Endothelial cell of umbilical vein (primary cell): Measurements from ENCODE around the gene TOX2. TPM values are rescaled to one million over a fixed set of nuclear protein-coding genes. Genes with fewer than 3 reads are reported as not detected.

Source experiments
- BruUV-seq: library from RNA; stranded (reverse); fragments of 400-500 nt; replicated peaks from 2 replicates; lab custom pipeline; 2021; lab: Mats Ljungman, UMichigan
- CTCF ChIA-PET: fragments of 300-600, 350-600 bp; sonication (Branson Sonifier 250); formaldehyde crosslinking; loops from one replicate; lab custom pipeline; 2021; ENCODE audit warnings: antibody characterized with exemption, inconsistent platforms; lab: Charles Lee
- POLR2A ChIA-PET: fragments of 300-600, 350-600 bp; sonication (Branson Sonifier 250); formaldehyde crosslinking; loops from one replicate; lab custom pipeline; 2021; ENCODE audit warnings: antibody characterized with exemption, inconsistent platforms; lab: Charles Lee
- DNase-seq: peaks from one replicate; pipeline ENCODE4 v3.0.0-alpha.2; 2011; ENCODE audit warnings: low read depth, low spot score
- FAIRE-seq: peaks from 2 replicates; lab custom pipeline; 2011; peaks lifted over from hg19 to GRCh38; lab: Jason Lieb, UNC
- H2AFZ ChIP-seq: 2 replicates; pipeline ENCODE4 v1.6.0; 2012; ENCODE audit warnings: low read depth, low read length, control low read depth, inconsistent platforms
- H3K27ac ChIP-seq: 2 replicates; pipeline ENCODE4 v1.5.1; 2011; ENCODE audit warnings: low read depth, mild to moderate bottlenecking, control low read depth, low read length, moderate library complexity; ENCODE audit not compliant: insufficient read depth
- H3K27me3 ChIP-seq, 2 experiments: 2 replicates each; pipeline versions ENCODE4 v1.6.0 to v1.6.1; 2011; ENCODE audit warnings: low read length in 2 of 2, mixed read lengths in 1 of 2; ENCODE audit not compliant: control insufficient read depth in 2 of 2, insufficient read depth in 2 of 2
- H3K36me3 ChIP-seq, 2 experiments: 2 replicates in 1 of 2; 3 replicates in 1 of 2; pipeline ENCODE4 v1.5.1; 2011; ENCODE audit warnings: low read length in 2 of 2, mild to moderate bottlenecking in 1 of 2, moderate library complexity in 1 of 2; ENCODE audit not compliant: control insufficient read depth in 2 of 2, insufficient read depth in 2 of 2; ENCODE audit errors: extremely low read depth in 1 of 2
- H3K4me1 ChIP-seq: 3 replicates; pipeline ENCODE4 v1.5.1; 2011; ENCODE audit warnings: mild to moderate bottlenecking, low read length; ENCODE audit not compliant: control insufficient read depth, insufficient read depth; ENCODE audit errors: extremely low read depth
- H3K4me2 ChIP-seq: 2 replicates; pipeline ENCODE4 v1.6.1; 2011; ENCODE audit warnings: low read length, control low read depth, mixed read lengths; ENCODE audit not compliant: insufficient read depth
- H3K4me3 ChIP-seq, 3 experiments: fragments of 200-600 bp in 1 of 3; sonication (generic), shearing (Covaris generic) in 1 of 3; replicated peaks in 1 of 3; 2 replicates each; pipeline ENCODE4 v1.5.1; 2011 to 2016; ENCODE audit warnings: control low read depth in 3 of 3, low read length in 3 of 3, mild to moderate bottlenecking in 2 of 3, inconsistent platforms in 1 of 3, low read depth in 1 of 3, moderate library complexity in 1 of 3; ENCODE audit not compliant: insufficient read depth in 1 of 3
- H3K79me2 ChIP-seq: 2 replicates; pipeline ENCODE4 v1.6.0; 2012; ENCODE audit warnings: low read length, inconsistent platforms; ENCODE audit not compliant: control insufficient read depth, insufficient read depth
- H3K9ac ChIP-seq: replicated peaks from 2 replicates; pipeline ENCODE3; 2011; ENCODE audit warnings: low read length, control low read depth; ENCODE audit not compliant: insufficient read depth; ENCODE audit errors: extremely low read depth
- H3K9me1 ChIP-seq: replicated peaks from 3 replicates; pipeline ENCODE4 v1.6.0; 2011; ENCODE audit warnings: mild to moderate bottlenecking, low read length; ENCODE audit not compliant: control insufficient read depth, insufficient read depth; ENCODE audit errors: extremely low read depth
- H3K9me3 ChIP-seq: replicated peaks from 2 replicates; pipeline ENCODE4 v1.5.1; 2012; ENCODE audit warnings: low read length, inconsistent platforms; ENCODE audit not compliant: control insufficient read depth, insufficient read depth
- H4K20me1 ChIP-seq: replicated peaks from 2 replicates; pipeline ENCODE3; 2011; ENCODE audit warnings: mild to moderate bottlenecking, low read length; ENCODE audit not compliant: control insufficient read depth, insufficient read depth; ENCODE audit errors: extremely low read depth
- CTCF ChIP-seq, 2 donors: IDR thresholded peaks; 1 replicate in 1 of 2; 2 replicates in 1 of 2; pipeline ENCODE4 v1.5.1; 2011; ENCODE audit warnings: low read length in 2 of 2, mild to moderate bottlenecking in 2 of 2, moderate library complexity in 2 of 2, control low read depth in 1 of 2, inconsistent platforms in 1 of 2, low read depth in 1 of 2; ENCODE audit not compliant: insufficient read depth in 1 of 2; ENCODE audit errors: extremely low read depth in 1 of 2
- EZH2 ChIP-seq: IDR thresholded peaks from 2 replicates; pipeline ENCODE4 v1.6.1; 2012; ENCODE audit warnings: borderline replicate concordance, low read depth, mild to moderate bottlenecking, moderate library complexity, low read length, inconsistent platforms; ENCODE audit not compliant: severe bottlenecking
- FOS ChIP-seq: IDR thresholded peaks from 2 replicates; pipeline ENCODE4 v1.6.1; 2011; ENCODE audit warnings: mild to moderate bottlenecking, low read length, moderate library complexity, borderline replicate concordance; ENCODE audit not compliant: insufficient read depth
- GATA2 ChIP-seq: IDR thresholded peaks from 2 replicates; pipeline ENCODE4 v1.7.0; 2011; ENCODE audit warnings: low read depth, mild to moderate bottlenecking, moderate library complexity, mixed read lengths, low read length; ENCODE audit not compliant: insufficient read length, insufficient read depth
- JUN ChIP-seq: IDR thresholded peaks from 2 replicates; pipeline ENCODE4 v1.6.1; 2011; ENCODE audit warnings: borderline replicate concordance, low read depth; ENCODE audit not compliant: insufficient read length, insufficient read depth
- MAX ChIP-seq: IDR thresholded peaks from 2 replicates; pipeline ENCODE4 v1.6.1; 2011; ENCODE audit not compliant: insufficient read depth, insufficient read length
- MYC ChIP-seq: IDR thresholded peaks from one replicate; pipeline ENCODE4 v1.6.1; 2011; ENCODE audit warnings: mild to moderate bottlenecking, low read depth, low read length
- POLR2A ChIP-seq: IDR thresholded peaks from 2 replicates; pipeline ENCODE4 v1.6.1; 2012; ENCODE audit warnings: low read depth, mild to moderate bottlenecking, control low read depth, low read length
- POLR2AphosphoS5 ChIP-seq: IDR thresholded peaks from 2 replicates; pipeline ENCODE4 v1.6.1; 2012; ENCODE audit warnings: low read depth, mild to moderate bottlenecking, control low read depth, low read length, moderate library complexity; ENCODE audit not compliant: insufficient read depth
- dilution Hi-C: fragments of 300-500 bp; cut with MboI; formaldehyde crosslinking; loops from one replicate; pipeline ENCODE4 v1.15.0; 2019; ENCODE audit warnings: low sequenced_read_pairs; ENCODE audit not compliant: extremely low pct_ligation_motif_present
- intact Hi-C: fragments of 100-400 bp; cut with micrococcal nuclease; formaldehyde crosslinking; loops from one replicate; pipeline ENCODE4 v1.10.0; 2022
- polyA plus RNA-seq, 4 experiments: library from polyadenylated mRNA; depleted of rRNA in 3 of 4; stranded (reverse) in 3 of 4; unstranded in 1 of 4; fragments of >200 nt; gene quantifications; 2 replicates each; pipeline versions ENCODE4 v1.2.1 to v1.2.3, GENCODE V29; 2011 to 2012; ENCODE audit warnings: missing spikeins in 1 of 4
- total RNA-seq: library from RNA; stranded (reverse); gene quantifications from 2 replicates; pipeline ENCODE4 v1.2.3, GENCODE V29; 2021

TOX2 gene
- total and polyA plus RNA-seq, 2 donors (not counting 3 experiments of a cell fraction or from before 2014, with no cell fraction given), result 7.0 to 18.6 TPM

DNA sequence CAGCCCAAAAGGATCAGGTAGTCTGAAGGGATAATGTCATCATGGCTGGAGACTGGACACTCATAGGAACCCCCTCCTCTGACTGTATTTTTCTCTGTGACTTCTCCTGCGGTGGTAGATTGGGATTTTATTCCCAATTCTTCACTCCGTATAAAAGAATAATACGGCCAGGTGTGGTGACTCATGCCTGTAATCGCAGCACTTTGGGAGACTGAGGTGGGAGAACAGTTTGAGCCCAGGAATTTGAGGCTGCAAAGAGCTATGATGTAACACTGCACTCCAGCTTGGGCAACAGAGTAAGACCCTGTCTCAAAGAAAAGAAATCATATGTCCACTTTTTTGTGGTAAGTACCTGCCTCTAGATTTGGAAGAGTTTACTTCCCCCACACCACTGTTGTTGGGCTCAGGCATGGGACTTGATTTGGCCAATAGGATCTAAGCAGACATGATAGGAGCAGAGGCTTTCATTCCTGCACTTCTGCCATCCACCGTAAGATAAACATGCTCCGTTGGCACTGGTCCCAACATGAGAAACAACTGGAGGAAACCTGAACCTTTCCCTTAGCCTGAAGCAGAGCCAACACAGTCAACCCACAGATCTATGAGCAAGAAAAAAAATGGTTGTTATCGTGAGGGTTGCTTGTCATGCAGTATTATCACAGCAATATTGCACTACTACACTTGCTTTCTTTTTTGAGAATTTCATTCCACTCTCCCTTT lies 190.3 kb downstream of the TOX2 start:
- H3K27ac ChIP-seq, result no peak overlapping the region
- FAIRE-seq (peak; percentile 76), DNase-seq (peak; percentile 68)
- no peaks in the 10 kb centered on the region for H3K9me1 ChIP-seq
- H3K4me2 ChIP-seq, result no peak overlapping the region
- CTCF ChIA-PET, result no interaction called here
- H3K9ac ChIP-seq, result no peak overlapping the region
- H3K4me1 ChIP-seq, result no peaks in the 10 kb centered on the region
- H3K9me3 ChIP-seq, result no peaks in the 10 kb centered on the region
- H3K36me3 ChIP-seq, result no peaks in the 10 kb centered on the region
- H3K79me2 ChIP-seq, result no peaks in the 10 kb centered on the region
- no TSS peak for BruUV-seq
- POLR2A ChIA-PET, result no interaction called here
- dilution Hi-C loops (no loop called here), intact Hi-C loops (no loop called here)
- no peak overlapping the region for H2AFZ ChIP-seq
- peaks cover 11 to 33% of the 10 kb centered on the region in 2 experiments for H3K27me3 ChIP-seq
- H4K20me1 ChIP-seq, result no peaks in the 10 kb centered on the region
- TF ChIP-seq POLR2A, result no peak
- TF ChIP-seq JUN, result no peak
- TF ChIP-seq POLR2AphosphoS5, result no peak
- no peak for TF ChIP-seq GATA2
- TF ChIP-seq FOS, result no peak
- TF ChIP-seq MAX, result no peak
- no peak for TF ChIP-seq EZH2
- TF ChIP-seq CTCF (IDR thresholded peaks at IDR 0.05; ENCODE audit: extremely low read depth in 1 of 2, insufficient read depth in 1 of 2, low read depth in 1 of 2, low read length in 2 of 2), result no peak
- no peak for TF ChIP-seq MYC
- no peak overlapping the region for H3K4me3 ChIP-seq
